Chondrocyte (in vitro differentiated cells): ENCODE results near the gene ABCB8. TPM values are rescaled to one million over a fixed set of nuclear protein-coding genes. Genes with fewer than 3 reads are reported as not detected.

Experiments used
- DNase-seq: peaks from one replicate; pipeline ENCODE4 v3.0.0; 2021; ENCODE audit warnings: mixed read lengths, low spot score
- H3K27ac Mint-ChIP-seq: one replicate; pipeline ENCODE4 v1.8.0; 2021; ENCODE audit warnings: mild to moderate bottlenecking, moderate library complexity, mixed read lengths; ENCODE audit not compliant: unreplicated experiment
- H3K27me3 Mint-ChIP-seq: 2 replicates; pipeline ENCODE4 v1.8.0; 2021; ENCODE audit warnings: low read depth, mixed read lengths
- H3K36me3 Mint-ChIP-seq: 2 replicates; pipeline ENCODE4 v1.8.0; 2021; ENCODE audit warnings: low read depth, mixed read lengths
- H3K4me1 Mint-ChIP-seq: 2 replicates; pipeline ENCODE4 v1.8.0; 2021; ENCODE audit warnings: low read depth, mild to moderate bottlenecking, mixed read lengths
- H3K4me3 Mint-ChIP-seq: one replicate; pipeline ENCODE4 v1.8.0; 2021; ENCODE audit warnings: mild to moderate bottlenecking, moderate library complexity, mixed read lengths; ENCODE audit not compliant: unreplicated experiment
- H3K9me3 Mint-ChIP-seq: 2 replicates; pipeline ENCODE4 v1.8.0; 2021; ENCODE audit warnings: low read depth, mixed read lengths
- CTCF ChIP-seq: fragments of 200-600 bp; sonication (generic); IDR thresholded peaks from 2 replicates; pipeline ENCODE4 v1.5.0; 2021; ENCODE audit warnings: antibody characterized with exemption, mild to moderate bottlenecking, moderate library complexity
- total RNA-seq: library from RNA; stranded (reverse); gene quantifications from 3 replicates; pipeline ENCODE4 v1.2.1, GENCODE V29; 2021

Gene ABCB8
- total RNA-seq, 1 donor from 2014 or later, result 30.2 TPM

GRCh38 chr7:150994838-150995510, 33.3 kb upstream of the ABCB8 start:
- peaks cover 3% of the 10 kb centered on the region for H3K4me1 Mint-ChIP-seq
- DNase-seq, result no peak
- peaks cover 14% of the 10 kb centered on the region for H3K9me3 Mint-ChIP-seq
- H3K27ac Mint-ChIP-seq, result no peak overlapping the region
- no peak overlapping the region for H3K4me3 Mint-ChIP-seq
- no peak for TF ChIP-seq CTCF
- H3K27me3 Mint-ChIP-seq, result no peaks in the 10 kb centered on the region
- peaks cover 2% of the 10 kb centered on the region for H3K36me3 Mint-ChIP-seq

- H3K27ac Mint-ChIP-seq, result no peak overlapping the region
These were observed 31.7 kb upstream of the ABCB8 start for GRCh38 chr7:150996376-150997074.

GRCh38 chr7:150997075-150997511, 31.2 kb upstream of the ABCB8 start:
- H3K4me1 Mint-ChIP-seq, result peaks cover 3% of the 10 kb centered on the region
- no peaks in the 10 kb centered on the region for H3K36me3 Mint-ChIP-seq
- DNase-seq, result no peak

More at GRCh38 chr7:150996376-150997074, 31.7 kb upstream of the ABCB8 start:
- H3K9me3 Mint-ChIP-seq, result no peaks in the 10 kb centered on the region
- no peaks in the 10 kb centered on the region for H3K36me3 Mint-ChIP-seq
- no peak for TF ChIP-seq CTCF
- peaks cover 3% of the 10 kb centered on the region for H3K4me1 Mint-ChIP-seq
- H3K27me3 Mint-ChIP-seq, result no peaks in the 10 kb centered on the region
- no peak overlapping the region for H3K4me3 Mint-ChIP-seq
- DNase-seq, result no peak

GRCh38 chr7:150997817-150998216, 30.4 kb upstream of the ABCB8 start:
- Mint-ChIP-seq H3K4me3 (no peak overlapping the region), H3K9me3 (no peaks in the 10 kb centered on the region), H3K27ac (no peak overlapping the region), H3K27me3 (no peaks in the 10 kb centered on the region), H3K4me1 (no peaks in the 10 kb centered on the region), H3K36me3 (no peaks in the 10 kb centered on the region)
- TF ChIP-seq CTCF, result no peak
- no peak for DNase-seq

More at GRCh38 chr7:150997075-150997511, 31.2 kb upstream of the ABCB8 start:
- H3K27ac Mint-ChIP-seq, result no peak overlapping the region
- no peak overlapping the region for H3K4me3 Mint-ChIP-seq
- H3K27me3 Mint-ChIP-seq, result no peaks in the 10 kb centered on the region
- TF ChIP-seq CTCF, result no peak
- no peaks in the 10 kb centered on the region for H3K9me3 Mint-ChIP-seq

- no peak overlapping the region for H3K4me3 Mint-ChIP-seq
- TF ChIP-seq CTCF, result no peak
These were observed 29.9 kb upstream of the ABCB8 start for GRCh38 chr7:150998341-150998740.

More at GRCh38 chr7:150998341-150998740, 29.9 kb upstream of the ABCB8 start:
- no peaks in the 10 kb centered on the region for H3K36me3 Mint-ChIP-seq
- H3K4me1 Mint-ChIP-seq, result no peaks in the 10 kb centered on the region
- H3K9me3 Mint-ChIP-seq, result no peaks in the 10 kb centered on the region
- no peak for DNase-seq
- H3K27ac Mint-ChIP-seq, result no peak overlapping the region
- peaks cover under 1% of the 10 kb centered on the region for H3K27me3 Mint-ChIP-seq
